Natural killer cell (primary cell): ENCODE results near the gene OS9. TPM values are rescaled to one million over a fixed set of nuclear protein-coding genes. Genes with fewer than 3 reads are reported as not detected.

Experiments
- ATAC-seq, 3 donors: fragments of 150-1000 bp in 2 of 3; fragments of 200-7000 bp in 1 of 3; cut with Tn5 transposase; 1 replicate in 1 of 3; 2 replicates in 2 of 3; pipeline ENCODE4 v1.10.0; 2021; ENCODE audit warnings: mild to moderate bottlenecking in 2 of 3, moderate library complexity in 2 of 3
- DNase-seq, 2 donors: peaks; one replicate each; pipeline versions ENCODE4 v3.0.0 to v3.0.0-alpha.2; 2013 to 2021; ENCODE audit warnings: mixed read lengths in 1 of 2
- H3K27ac ChIP-seq: one replicate; pipeline ENCODE4 v1.5.1; 2013; ENCODE audit warnings: mild to moderate bottlenecking, low read length
- H3K27me3 ChIP-seq: one replicate; pipeline ENCODE4 v1.6.1; 2013; ENCODE audit warnings: low read length; ENCODE audit not compliant: control insufficient read depth, insufficient read depth
- H3K36me3 ChIP-seq: one replicate; pipeline ENCODE4 v1.6.1; 2013; ENCODE audit warnings: low read length; ENCODE audit not compliant: control insufficient read depth, insufficient read depth
- H3K4me1 ChIP-seq: one replicate; pipeline ENCODE4 v1.6.1; 2013; ENCODE audit warnings: low read length; ENCODE audit not compliant: control insufficient read depth, insufficient read depth
- H3K4me3 ChIP-seq: one replicate; pipeline ENCODE4 v1.5.1; 2013; ENCODE audit warnings: low read length
- H3K9me3 ChIP-seq: one replicate; pipeline ENCODE4 v1.6.1; 2013; ENCODE audit warnings: low read length; ENCODE audit not compliant: control insufficient read depth, insufficient read depth
- H3K27ac Mint-ChIP-seq, 2 donors: one replicate each; pipeline ENCODE4 v1.8.0; 2022; ENCODE audit warnings: mild to moderate bottlenecking in 2 of 2, mixed read lengths in 2 of 2, moderate library complexity in 1 of 2
- H3K27me3 Mint-ChIP-seq, 2 donors: one replicate each; pipeline ENCODE4 v1.8.0; 2022; ENCODE audit warnings: low read depth in 2 of 2, mixed read lengths in 2 of 2
- H3K36me3 Mint-ChIP-seq: one replicate; pipeline ENCODE4 v1.8.0; 2022; ENCODE audit warnings: mixed read lengths
- H3K4me1 Mint-ChIP-seq, 2 donors: one replicate each; pipeline ENCODE4 v1.8.0; 2022; ENCODE audit warnings: mixed read lengths in 2 of 2
- H3K4me3 Mint-ChIP-seq: one replicate; pipeline ENCODE4 v1.8.0; 2022; ENCODE audit warnings: mild to moderate bottlenecking, moderate library complexity, mixed read lengths
- H3K9me3 Mint-ChIP-seq, 2 donors: one replicate each; pipeline ENCODE4 v1.8.0; 2022; ENCODE audit warnings: mixed read lengths in 2 of 2
- WGBS: methylation state at CpG from one replicate; pipeline ENCODE4 v1.1.7; 2013; ENCODE audit warnings: missing lambda C conversion rate; ENCODE audit not compliant: insufficient coverage; 5-methylcytosine and 5-hydroxymethylcytosine counted together
- intact Hi-C: fragments of 100-400 bp; cut with micrococcal nuclease; formaldehyde crosslinking; loops from one replicate; pipeline ENCODE4 v1.14.2; 2022
- total RNA-seq, 4 donors: library from RNA; stranded (reverse); fragments of 120-200 nt in 1 of 4; gene quantifications; one replicate each; pipeline versions ENCODE4 v1.2.3 to v1.2.4, GENCODE V29; 2013 to 2022
- TF ChIP-seq, protein P1 (sequence below): fragments of 200-600 bp; IDR thresholded peaks from one replicate; pipeline ENCODE4 v1.8.0; 2022; ENCODE audit warnings: antibody characterized with exemption

The OS9 gene
- total RNA-seq, 3 donors from 2014 or later (not counting 1 experiment from before 2014, with no cell fraction given): 185 to 221 (median 198) TPM

DNA sequence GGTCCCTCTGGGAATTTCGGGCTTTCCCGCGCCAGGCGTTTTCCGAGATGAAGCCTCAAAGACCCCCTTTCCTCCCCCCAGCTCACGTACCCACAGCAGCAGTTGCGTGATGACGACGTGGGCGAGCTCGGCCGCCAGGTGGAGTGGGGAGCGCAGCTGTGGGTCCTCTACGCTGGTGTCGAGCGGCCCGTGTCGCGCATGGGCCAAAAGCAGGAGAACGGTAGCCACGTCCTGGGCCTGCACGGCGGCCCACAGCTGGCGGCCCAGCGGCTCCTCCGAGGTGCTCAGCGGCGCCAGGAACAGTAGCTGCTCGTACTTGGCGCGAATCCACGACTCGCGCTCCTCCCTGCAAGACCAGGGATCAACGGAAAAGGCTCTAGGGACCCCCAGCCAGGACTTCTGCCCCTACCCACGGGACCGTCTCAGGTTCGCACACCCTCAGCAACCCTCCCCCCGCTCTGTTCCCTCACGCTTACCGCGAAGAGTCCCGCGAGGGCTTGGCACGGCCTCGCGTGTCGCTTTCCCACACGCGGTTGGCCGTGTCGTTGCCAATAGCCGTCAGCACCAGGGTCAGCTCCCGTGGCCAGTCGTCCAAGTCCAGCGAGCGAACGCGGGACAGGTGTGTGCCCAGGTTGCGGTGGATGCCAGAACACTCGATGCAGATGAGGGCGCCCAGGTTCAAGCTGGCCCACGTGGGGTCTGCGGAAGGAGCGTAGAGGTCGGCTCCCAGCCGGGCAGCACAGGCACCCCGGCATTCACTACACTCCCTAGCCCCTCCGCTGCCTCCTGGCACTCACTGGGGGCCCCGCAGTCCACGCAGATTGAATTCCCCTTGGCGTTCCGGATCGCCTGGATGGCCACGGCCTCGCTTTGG lies 33.2 kb downstream of the OS9 start:
- intact Hi-C loops: no loop called here
- TF ChIP-seq, protein P1, sequence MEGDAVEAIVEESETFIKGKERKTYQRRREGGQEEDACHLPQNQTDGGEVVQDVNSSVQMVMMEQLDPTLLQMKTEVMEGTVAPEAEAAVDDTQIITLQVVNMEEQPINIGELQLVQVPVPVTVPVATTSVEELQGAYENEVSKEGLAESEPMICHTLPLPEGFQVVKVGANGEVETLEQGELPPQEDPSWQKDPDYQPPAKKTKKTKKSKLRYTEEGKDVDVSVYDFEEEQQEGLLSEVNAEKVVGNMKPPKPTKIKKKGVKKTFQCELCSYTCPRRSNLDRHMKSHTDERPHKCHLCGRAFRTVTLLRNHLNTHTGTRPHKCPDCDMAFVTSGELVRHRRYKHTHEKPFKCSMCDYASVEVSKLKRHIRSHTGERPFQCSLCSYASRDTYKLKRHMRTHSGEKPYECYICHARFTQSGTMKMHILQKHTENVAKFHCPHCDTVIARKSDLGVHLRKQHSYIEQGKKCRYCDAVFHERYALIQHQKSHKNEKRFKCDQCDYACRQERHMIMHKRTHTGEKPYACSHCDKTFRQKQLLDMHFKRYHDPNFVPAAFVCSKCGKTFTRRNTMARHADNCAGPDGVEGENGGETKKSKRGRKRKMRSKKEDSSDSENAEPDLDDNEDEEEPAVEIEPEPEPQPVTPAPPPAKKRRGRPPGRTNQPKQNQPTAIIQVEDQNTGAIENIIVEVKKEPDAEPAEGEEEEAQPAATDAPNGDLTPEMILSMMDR: no peak
- Mint-ChIP-seq H3K9me3 (no peaks in the 10 kb centered on the region), H3K36me3 (no peaks in the 10 kb centered on the region), H3K27ac (no peak overlapping the region), H3K4me1 (peaks cover 11 to 18% of the 10 kb centered on the region in 2 donors), H3K27me3 (no peaks in the 10 kb centered on the region), H3K4me3 (no peak overlapping the region)
- no peak overlapping the region for H3K27ac ChIP-seq
- no peak overlapping the region for H3K4me3 ChIP-seq
- H3K9me3 ChIP-seq: no peaks in the 10 kb centered on the region
- peak in 1 of 2 donors; percentile 15 for DNase-seq
- H3K4me1 ChIP-seq: peaks cover 6% of the 10 kb centered on the region
- peaks cover 54% of the 10 kb centered on the region for H3K36me3 ChIP-seq
- WGBS: 98% methylated on average over 76 of the region's 76 CpGs
- no peak for ATAC-seq
- H3K27me3 ChIP-seq: no peaks in the 10 kb centered on the region

DNA sequence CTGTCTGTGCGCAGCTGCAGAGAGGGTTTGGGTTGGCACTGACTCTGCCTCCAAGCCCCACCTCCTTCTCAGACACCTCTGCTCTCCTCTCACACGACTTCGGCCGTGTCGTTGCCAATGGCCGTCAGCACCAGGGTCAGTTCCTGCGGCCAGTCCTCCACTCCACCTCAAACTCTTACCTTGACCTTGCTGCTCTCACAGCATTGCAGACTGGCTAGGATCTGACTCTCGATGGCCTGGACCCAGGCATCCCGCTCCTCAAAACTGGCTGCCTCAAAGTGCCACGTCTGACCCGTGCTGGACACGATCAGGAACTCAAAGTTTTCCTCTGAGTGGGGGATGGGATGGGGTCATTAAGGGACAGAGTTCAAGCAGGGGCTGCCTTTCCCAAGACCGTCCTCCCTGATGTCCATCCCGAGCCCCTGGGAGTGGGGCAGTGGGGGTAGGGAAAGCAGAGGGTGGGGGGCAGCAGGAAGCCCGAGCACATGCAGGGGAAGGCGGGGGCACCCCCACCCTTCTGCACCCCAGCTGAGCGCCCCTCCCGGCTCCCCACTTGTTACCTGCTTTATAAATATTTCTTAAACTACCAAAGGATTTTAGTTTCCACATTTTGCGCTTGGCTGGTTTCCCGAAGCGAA lies 33.9 kb downstream of the OS9 start:
- peaks cover 11 to 17% of the 10 kb centered on the region in 2 donors for H3K4me1 Mint-ChIP-seq
- peaks cover 62% of the 10 kb centered on the region for H3K36me3 ChIP-seq
- no peaks in the 10 kb centered on the region for H3K9me3 Mint-ChIP-seq
- ATAC-seq (no peak), DNase-seq (no peak)
- H3K36me3 Mint-ChIP-seq: no peaks in the 10 kb centered on the region
- no peaks in the 10 kb centered on the region for H3K9me3 ChIP-seq
- no peak overlapping the region for H3K4me3 ChIP-seq
- intact Hi-C loops: no loop called here
- WGBS: 95% methylated on average over 17 of the region's 21 CpGs
- TF ChIP-seq, protein P1: no peak
- H3K27me3 ChIP-seq: no peaks in the 10 kb centered on the region
- no peaks in the 10 kb centered on the region for H3K27me3 Mint-ChIP-seq
- H3K4me1 ChIP-seq: peaks cover 6% of the 10 kb centered on the region
- no peak overlapping the region for H3K4me3 Mint-ChIP-seq
- no peak overlapping the region for H3K27ac Mint-ChIP-seq
- no peak overlapping the region for H3K27ac ChIP-seq

DNA sequence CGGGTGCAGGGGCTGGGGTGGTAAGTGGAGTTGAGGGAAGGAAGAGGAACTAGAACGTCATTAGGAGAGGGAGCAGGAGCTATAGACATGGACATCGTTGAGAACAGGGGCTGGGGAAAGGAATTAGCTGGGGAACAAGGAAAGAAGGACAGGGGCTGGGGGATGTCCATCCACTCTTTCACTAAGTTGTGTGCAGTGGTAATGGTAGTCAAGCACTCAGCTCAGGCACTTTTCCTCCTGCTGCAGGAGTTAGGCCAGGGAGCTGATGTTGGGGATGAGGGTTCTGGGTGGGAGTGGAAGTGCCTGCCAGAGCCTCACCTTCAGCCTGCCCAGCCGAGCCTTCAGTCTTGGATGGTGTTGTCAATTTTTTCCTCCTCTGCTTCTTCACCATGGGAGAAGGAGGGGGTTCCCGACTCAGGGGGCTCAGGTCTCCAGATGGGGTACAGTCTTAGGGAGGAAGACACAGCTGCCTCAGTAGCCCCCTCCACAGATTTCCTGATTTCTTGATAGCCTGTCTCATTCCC lies 35.5 kb downstream of the OS9 start:
- H3K4me1 ChIP-seq: peaks cover 6% of the 10 kb centered on the region
- H3K36me3 ChIP-seq: peaks cover 77% of the 10 kb centered on the region
- DNase-seq: no peak
- no peaks in the 10 kb centered on the region for H3K27me3 ChIP-seq
- WGBS: 78% methylated on average over 4 of the region's 5 CpGs
- H3K27me3 Mint-ChIP-seq: no peaks in the 10 kb centered on the region
- intact Hi-C loops: no loop called here
- H3K27ac Mint-ChIP-seq: no peak overlapping the region
- H3K4me3 Mint-ChIP-seq: no peak overlapping the region
- no peak overlapping the region for H3K4me3 ChIP-seq
- H3K9me3 ChIP-seq: no peaks in the 10 kb centered on the region
- peaks cover 8 to 19% of the 10 kb centered on the region in 2 donors for H3K4me1 Mint-ChIP-seq
- TF ChIP-seq, protein P1: no peak
- ATAC-seq: no peak
- H3K27ac ChIP-seq: no peak overlapping the region
- peaks cover 1% of the 10 kb centered on the region for H3K36me3 Mint-ChIP-seq
- no peaks in the 10 kb centered on the region for H3K9me3 Mint-ChIP-seq
